A673 (cell line): ENCODE data around the gene MINAR1. TPM values are rescaled to one million over a fixed set of nuclear protein-coding genes. Genes with fewer than 3 reads are reported as not detected.

Experiments used
- BruUV-seq: library from RNA; stranded (reverse); fragments of 400-500 nt; replicated peaks from 2 replicates; lab custom pipeline; 2021; lab: Mats Ljungman, UMichigan
- CTCF ChIA-PET: fragments of 300-600 bp; sonication (Branson Sonifier 250); formaldehyde crosslinking; loops from one replicate; lab custom pipeline; 2022; ENCODE audit warnings: antibody characterized with exemption; lab: Charles Lee
- POLR2A ChIA-PET: fragments of 300-600 bp; sonication (Branson Sonifier 250); formaldehyde crosslinking; loops from one replicate; lab custom pipeline; 2022; ENCODE audit warnings: antibody characterized with exemption; ENCODE audit not compliant: low non-redundant PET; lab: Charles Lee
- DNase-seq: peaks from one replicate; pipeline ENCODE4 v3.0.0-alpha.2; 2015; ENCODE audit warnings: low spot score
- H3K27ac ChIP-seq: fragments of 200-600 bp; sonication (generic); 2 replicates; pipeline ENCODE4 v1.5.1; 2016; ENCODE audit warnings: mixed run types, low read depth, mild to moderate bottlenecking, mixed read lengths, antibody characterized with exemption, low read length; ENCODE audit not compliant: poor library complexity, severe bottlenecking
- H3K27me3 ChIP-seq: fragments of 200-600 bp; sonication (generic); replicated peaks from 2 replicates; pipeline ENCODE4 v1.6.1; 2017; ENCODE audit warnings: mixed run types, low read depth, mild to moderate bottlenecking, mixed read lengths, antibody characterized with exemption, low read length; ENCODE audit not compliant: insufficient read depth, poor library complexity
- H3K36me3 ChIP-seq: fragments of 200-600 bp; sonication (generic); 2 replicates; pipeline ENCODE4 v1.6.1; 2016; ENCODE audit warnings: mixed run types, mild to moderate bottlenecking, mixed read lengths, antibody characterized with exemption, low read length; ENCODE audit not compliant: insufficient read depth, poor library complexity, severe bottlenecking
- H3K4me1 ChIP-seq: fragments of 200-600 bp; sonication (generic); 2 replicates; pipeline ENCODE4 v1.6.1; 2017; ENCODE audit warnings: mixed run types, mild to moderate bottlenecking, mixed read lengths, antibody characterized with exemption, low read length; ENCODE audit not compliant: insufficient read depth, poor library complexity, severe bottlenecking
- H3K4me3 ChIP-seq: fragments of 200-600 bp; sonication (generic); 2 replicates; pipeline ENCODE4 v1.5.1; 2016; ENCODE audit warnings: low read depth, mixed run types, mild to moderate bottlenecking, mixed read lengths, low read length; ENCODE audit not compliant: poor library complexity, severe bottlenecking
- H3K9me3 ChIP-seq: fragments of 200-600 bp; sonication (generic); 2 replicates; pipeline ENCODE4 v1.6.1; 2016; ENCODE audit warnings: mixed run types, low read depth, mild to moderate bottlenecking, mixed read lengths, antibody characterized with exemption, low read length; ENCODE audit not compliant: poor library complexity, severe bottlenecking
- EZH2 ChIP-seq: fragments of 200-600 bp; sonication (generic); IDR thresholded peaks from 2 replicates; pipeline ENCODE4 v1.6.1; 2017; ENCODE audit warnings: borderline replicate concordance, low read depth, mild to moderate bottlenecking, mixed read lengths, antibody characterized with exemption, low read length; ENCODE audit not compliant: poor library complexity, severe bottlenecking
- intact Hi-C: fragments of 100-400 bp; cut with micrococcal nuclease; formaldehyde crosslinking; loops from one replicate; pipeline ENCODE4 v1.10.0; 2022; ENCODE audit not compliant: unreplicated experiment
- total RNA-seq: library from RNA; stranded (reverse); gene quantifications from 2 replicates; pipeline ENCODE4 v1.2.3, GENCODE V29; 2021
- TF ChIP-seq, protein P1 (sequence below): fragments of 300-800, 200-600 bp; sonication (generic); conservative IDR thresholded peaks from 2 replicates; pipeline ENCODE4 v1.5.1; 2017; ENCODE audit warnings: low read depth, mild to moderate bottlenecking, antibody characterized with exemption, low read length, moderate library complexity, mixed read lengths

Gene MINAR1
- total RNA-seq, 1 experiment from 2014 or later: 1.6 TPM

- Histone ChIP-seq H3K36me3 (no peaks in the 10 kb centered on the region), H3K4me3 (no peak overlapping the region), H3K27ac (no peak overlapping the region), H3K4me1 (no peaks in the 10 kb centered on the region), H3K27me3 (peaks cover 3% of the 10 kb centered on the region), H3K9me3 (no peaks in the 10 kb centered on the region)
- DNase-seq: no peak
- intact Hi-C loops: loop anchor here (10.0 kb wide), 1 partner anchor 403 kb away; no protein-coding TSS in a partner anchor
- ChIA-PET POLR2A (no interaction called here), CTCF (interaction anchor here (0.9 to 2.2 kb wide), 2 partner anchors 142 to 145 kb away, joined by 3 to 12 read pairs; no protein-coding TSS in a partner anchor)
- BruUV-seq: no TSS peak
- TF ChIP-seq EZH2: no peak
- TF ChIP-seq, protein P1, sequence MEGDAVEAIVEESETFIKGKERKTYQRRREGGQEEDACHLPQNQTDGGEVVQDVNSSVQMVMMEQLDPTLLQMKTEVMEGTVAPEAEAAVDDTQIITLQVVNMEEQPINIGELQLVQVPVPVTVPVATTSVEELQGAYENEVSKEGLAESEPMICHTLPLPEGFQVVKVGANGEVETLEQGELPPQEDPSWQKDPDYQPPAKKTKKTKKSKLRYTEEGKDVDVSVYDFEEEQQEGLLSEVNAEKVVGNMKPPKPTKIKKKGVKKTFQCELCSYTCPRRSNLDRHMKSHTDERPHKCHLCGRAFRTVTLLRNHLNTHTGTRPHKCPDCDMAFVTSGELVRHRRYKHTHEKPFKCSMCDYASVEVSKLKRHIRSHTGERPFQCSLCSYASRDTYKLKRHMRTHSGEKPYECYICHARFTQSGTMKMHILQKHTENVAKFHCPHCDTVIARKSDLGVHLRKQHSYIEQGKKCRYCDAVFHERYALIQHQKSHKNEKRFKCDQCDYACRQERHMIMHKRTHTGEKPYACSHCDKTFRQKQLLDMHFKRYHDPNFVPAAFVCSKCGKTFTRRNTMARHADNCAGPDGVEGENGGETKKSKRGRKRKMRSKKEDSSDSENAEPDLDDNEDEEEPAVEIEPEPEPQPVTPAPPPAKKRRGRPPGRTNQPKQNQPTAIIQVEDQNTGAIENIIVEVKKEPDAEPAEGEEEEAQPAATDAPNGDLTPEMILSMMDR: no peak
Observed at GRCh38 chr15:79451361-79451999, 19.3 kb downstream of the MINAR1 start.

- Histone ChIP-seq H3K27me3 (peaks cover 3% of the 10 kb centered on the region), H3K27ac (no peak overlapping the region), H3K4me1 (no peaks in the 10 kb centered on the region), H3K9me3 (no peaks in the 10 kb centered on the region), H3K4me3 (no peak overlapping the region), H3K36me3 (no peaks in the 10 kb centered on the region)
- ChIA-PET CTCF (interaction anchor here (2.4 kb wide), 1 partner anchor 144 kb away, joined by 13 read pairs; no protein-coding TSS in a partner anchor), POLR2A (interaction anchor here (0.7 kb wide), 1 partner anchor 29 kb away, joined by 4 read pairs; no protein-coding TSS in a partner anchor)
- no peak for DNase-seq
- no TSS peak for BruUV-seq
- intact Hi-C loops: loop anchor here (10.0 kb wide), 1 partner anchor 402 kb away; no protein-coding TSS in a partner anchor
- TF ChIP-seq, protein P1: no peak
- no peak for TF ChIP-seq EZH2
Observed at GRCh38 chr15:79452244-79453051, 20.3 kb downstream of the MINAR1 start.

DNA sequence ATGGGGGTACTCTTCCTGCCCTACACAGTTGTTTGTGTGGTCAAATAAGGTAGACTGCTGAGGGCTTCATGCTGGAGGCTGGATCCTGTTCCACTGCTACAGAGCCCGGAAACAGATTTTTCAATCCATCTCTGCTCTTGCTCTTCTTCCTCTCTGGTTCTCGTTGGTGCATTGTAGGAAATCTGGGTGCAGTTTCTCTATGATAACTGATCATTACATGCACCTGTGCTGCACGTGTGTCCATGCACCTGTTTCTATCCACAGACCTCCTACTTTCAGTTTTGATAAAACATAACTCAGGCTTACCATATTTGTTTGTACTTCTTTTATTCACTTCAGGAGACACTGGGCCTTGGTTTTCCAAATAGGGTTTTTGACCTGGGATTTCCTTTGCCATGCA, 21.3 kb downstream of the MINAR1 start:
- TF ChIP-seq, protein P1: no peak
- TF ChIP-seq EZH2: no peak
- POLR2A ChIA-PET: no interaction called here
- Histone ChIP-seq H3K36me3 (no peaks in the 10 kb centered on the region), H3K9me3 (no peaks in the 10 kb centered on the region), H3K4me1 (no peaks in the 10 kb centered on the region), H3K27ac (no peak overlapping the region), H3K4me3 (no peak overlapping the region), H3K27me3 (no peaks in the 10 kb centered on the region)
- CTCF ChIA-PET: interaction anchor here (2.4 kb wide), 1 partner anchor 143 kb away, joined by 13 read pairs; no protein-coding TSS in a partner anchor
- BruUV-seq: no TSS peak
- no peak for DNase-seq
- intact Hi-C loops: loop anchor here (10.0 kb wide), 1 partner anchor 401 kb away; no protein-coding TSS in a partner anchor
